Measurements from ENCODE around the gene DENND4A.

- TF ChIP-seq YY1 (IDR thresholded peaks at IDR 0.05; ENCODE audit: insufficient read depth, insufficient read length) (no peak), SUZ12 (IDR thresholded peaks at IDR 0.05; ENCODE audit: extremely low read depth, insufficient read depth, insufficient read length) (no peak), ZNF274 (IDR thresholded peaks at IDR 0.05; ENCODE audit: low read depth, low read length) (no peak)
Measured at GRCh38 chr15:65740148-65740547, 51.9 kb downstream of the DENND4A start.
